Esophagus squamous epithelium (tissue), 5 donors: ENCODE data around the gene KLF13. TPM values are rescaled to one million over a fixed set of nuclear protein-coding genes. Genes with fewer than 3 reads are reported as not detected.

Experiments
- DNase-seq: peaks from one replicate; lab custom pipeline; 2025; lab: John Stamatoyannopoulos, UW
- H3K27ac ChIP-seq, 4 donors: fragments of 200-600 bp; sonication (generic); one replicate each; pipeline ENCODE4 v1.5.1; 2016 to 2019; ENCODE audit warnings: mild to moderate bottlenecking in 1 of 4
- H3K27me3 ChIP-seq, 4 donors: fragments of 200-600 bp; sonication (generic); 1 replicate in 3 of 4; 2 replicates in 1 of 4; pipeline versions ENCODE4 v1.5.1 to v1.6.0; 2017 to 2021; ENCODE audit warnings: antibody characterized with exemption in 1 of 4
- H3K36me3 ChIP-seq, 3 donors: fragments of 200-600 bp; sonication (generic); one replicate each; pipeline ENCODE4 v1.5.1; 2016 to 2019
- H3K4me1 ChIP-seq, 3 donors: fragments of 200-600 bp; sonication (generic); one replicate each; pipeline ENCODE4 v1.5.1; 2017 to 2019
- H3K4me3 ChIP-seq, 4 donors: fragments of 200-600 bp; sonication (generic); 1 replicate in 3 of 4; 2 replicates in 1 of 4; pipeline ENCODE4 v1.5.1; 2016 to 2019; ENCODE audit warnings: mild to moderate bottlenecking in 2 of 4, moderate library complexity in 1 of 4
- H3K9me3 ChIP-seq, 3 donors: fragments of 200-600 bp; sonication (generic); one replicate each; pipeline ENCODE4 v1.5.1; 2016 to 2019
- POLR2A ChIP-seq, 4 donors: fragments of 450-650 bp; IDR thresholded peaks; one replicate each; pipeline ENCODE4 v1.6.1; 2017; ENCODE audit warnings: antibody characterized with exemption in 4 of 4, mild to moderate bottlenecking in 4 of 4, moderate library complexity in 3 of 4
- WGBS, 2 donors: methylation state at CpG; one replicate each; pipeline ENCODE4 v1.1.5; 2018; 5-methylcytosine and 5-hydroxymethylcytosine counted together
- intact Hi-C: fragments of 100-400 bp; cut with DNase I; formaldehyde crosslinking; loops from one replicate; pipeline ENCODE4 v1.15.0; 2022
- total RNA-seq, 4 donors: library from RNA; depleted of rRNA; stranded (reverse); fragments of >200 nt; gene quantifications; one replicate each; pipeline ENCODE4 v1.1.0, GENCODE V29; 2016
- TF ChIP-seq, protein P1 (sequence below), 6 experiments: fragments of 450-650 bp in 4 of 6; fragments of 200-600 bp in 2 of 6; sonication (generic) in 2 of 6; IDR thresholded peaks; one replicate each; pipeline ENCODE4 v1.5.1; 2016 to 2019; ENCODE audit warnings: antibody characterized with exemption in 6 of 6, mild to moderate bottlenecking in 4 of 6, moderate library complexity in 4 of 6
- donor health status: DM: yes; HTN: yes; CAD: no.

The KLF13 gene
- total RNA-seq, 4 donors from 2014 or later = 16.4 to 54.6 (median 41.8) TPM

DNA sequence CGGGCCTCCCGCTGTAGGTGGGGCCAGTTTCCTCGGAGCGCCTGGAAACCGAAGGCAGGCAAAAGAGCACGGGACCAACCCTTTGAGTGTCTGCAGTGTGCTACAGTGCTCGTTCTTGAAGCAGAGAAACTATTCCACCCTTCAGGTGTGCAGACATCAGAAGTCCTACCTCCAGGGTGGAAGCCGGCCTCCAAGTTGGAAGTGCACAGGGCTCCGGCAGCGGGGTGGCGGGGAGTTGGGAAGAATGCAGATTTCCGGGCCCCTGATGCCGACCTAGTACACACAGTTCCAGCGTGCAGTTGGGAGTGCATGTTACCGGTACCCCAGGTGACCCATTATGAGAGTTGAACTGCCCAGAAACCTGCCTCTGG lies 3.0 kb downstream of the KLF13 start:
- DNase-seq = no peak
- Histone ChIP-seq H3K27me3 (no peaks in the 10 kb centered on the region), H3K4me1 (peaks cover 40 to 74% (median 60%) of the 10 kb centered on the region in 3 donors), H3K4me3 (peak overlapping the region; percentile 48 to 96 (median 64)), H3K36me3 (peaks cover 0 to 6% (median 0%) of the 10 kb centered on the region in 3 donors), H3K9me3 (no peaks in the 10 kb centered on the region), H3K27ac (peak overlapping the region; percentile 90 to 100 (median 95))
- intact Hi-C loops = loop anchor here (5.0 to 10.0 kb wide), 2 partner anchors 117 to 155 kb away; no protein-coding TSS in a partner anchor
- no peak for TF ChIP-seq POLR2A (IDR thresholded peaks at IDR 0.05)
- TF ChIP-seq, protein P1, sequence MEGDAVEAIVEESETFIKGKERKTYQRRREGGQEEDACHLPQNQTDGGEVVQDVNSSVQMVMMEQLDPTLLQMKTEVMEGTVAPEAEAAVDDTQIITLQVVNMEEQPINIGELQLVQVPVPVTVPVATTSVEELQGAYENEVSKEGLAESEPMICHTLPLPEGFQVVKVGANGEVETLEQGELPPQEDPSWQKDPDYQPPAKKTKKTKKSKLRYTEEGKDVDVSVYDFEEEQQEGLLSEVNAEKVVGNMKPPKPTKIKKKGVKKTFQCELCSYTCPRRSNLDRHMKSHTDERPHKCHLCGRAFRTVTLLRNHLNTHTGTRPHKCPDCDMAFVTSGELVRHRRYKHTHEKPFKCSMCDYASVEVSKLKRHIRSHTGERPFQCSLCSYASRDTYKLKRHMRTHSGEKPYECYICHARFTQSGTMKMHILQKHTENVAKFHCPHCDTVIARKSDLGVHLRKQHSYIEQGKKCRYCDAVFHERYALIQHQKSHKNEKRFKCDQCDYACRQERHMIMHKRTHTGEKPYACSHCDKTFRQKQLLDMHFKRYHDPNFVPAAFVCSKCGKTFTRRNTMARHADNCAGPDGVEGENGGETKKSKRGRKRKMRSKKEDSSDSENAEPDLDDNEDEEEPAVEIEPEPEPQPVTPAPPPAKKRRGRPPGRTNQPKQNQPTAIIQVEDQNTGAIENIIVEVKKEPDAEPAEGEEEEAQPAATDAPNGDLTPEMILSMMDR (IDR thresholded peaks at IDR 0.05) = no peak
- WGBS, 2 donors = 49 to 59% methylated on average over 6 to 7 of the region's 15 CpGs

DNA sequence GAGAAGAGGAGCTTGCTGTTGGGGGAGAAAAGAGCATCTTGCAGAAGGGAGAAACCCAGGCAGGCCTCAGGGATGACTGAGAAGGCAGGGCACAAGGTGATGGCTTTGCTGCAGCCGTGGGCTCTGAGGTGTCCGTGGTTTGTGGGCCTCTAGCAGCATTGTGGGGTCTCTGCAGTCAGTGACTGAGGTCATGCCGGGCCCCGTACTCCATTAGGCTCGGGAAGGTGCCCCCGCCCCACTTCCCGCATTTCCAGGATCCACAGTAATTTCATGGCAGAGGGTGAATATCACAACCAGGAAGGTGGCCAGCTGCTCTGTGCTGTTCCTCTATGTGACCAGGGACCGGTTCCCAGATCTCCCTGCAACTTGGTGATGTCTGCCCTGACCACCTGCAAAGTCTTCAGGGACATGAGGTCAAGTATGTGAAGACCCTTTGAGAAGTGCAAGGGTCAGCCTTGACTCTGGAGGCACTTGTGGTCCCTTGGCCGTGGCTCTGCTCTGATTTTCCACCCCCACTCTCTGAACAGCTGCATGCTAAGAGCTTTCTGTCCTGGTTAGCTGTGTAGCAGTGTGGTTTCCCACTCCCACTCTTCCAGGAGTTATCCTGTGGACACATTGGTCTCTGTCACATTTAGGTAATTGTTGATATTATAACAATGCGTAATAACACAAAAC lies 3.6 kb downstream of the KLF13 start:
- WGBS, 2 donors = 61 to 68% methylated on average over 8 to 9 of the region's 10 CpGs
- intact Hi-C loops = loop anchor here (10.0 kb wide), 1 partner anchor 155 kb away; no protein-coding TSS in a partner anchor
- no peak for DNase-seq

DNA sequence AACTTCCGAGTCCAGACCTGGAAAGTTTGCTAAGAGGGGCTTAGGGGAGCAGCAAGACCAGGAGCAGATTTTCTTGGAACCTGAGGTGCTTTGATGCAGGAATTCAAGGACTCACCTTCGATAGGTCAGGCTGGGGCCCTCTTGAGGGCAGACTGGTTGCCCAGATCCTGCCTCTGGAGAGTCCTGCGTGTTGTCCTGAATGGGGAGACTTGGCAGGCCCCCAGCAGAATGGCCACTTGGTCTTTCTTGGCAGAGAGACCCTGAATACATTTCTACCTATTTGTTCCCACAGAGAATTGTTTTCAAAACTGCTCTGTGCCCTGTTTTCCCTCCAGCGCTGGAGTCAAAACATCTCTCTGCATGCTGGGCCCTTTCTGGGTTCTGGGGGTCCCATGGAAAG lies 4.2 kb downstream of the KLF13 start:
- Histone ChIP-seq H3K27ac (peak overlapping the region in 2 of 4 donors; percentile 90 to 100), H3K4me3 (no peak overlapping the region), H3K9me3 (no peaks in the 10 kb centered on the region), H3K27me3 (no peaks in the 10 kb centered on the region), H3K4me1 (peaks cover 44 to 76% (median 64%) of the 10 kb centered on the region in 3 donors), H3K36me3 (peaks cover 0 to 6% (median 0%) of the 10 kb centered on the region in 3 donors)
- WGBS, 2 donors = 40 to 59% methylated on average over 2 to 4 of the region's 4 CpGs
- TF ChIP-seq POLR2A (IDR thresholded peaks at IDR 0.05) = no peak
- TF ChIP-seq, protein P1 (IDR thresholded peaks at IDR 0.05) = no peak
- intact Hi-C loops = loop anchor here (10.0 kb wide), 1 partner anchor 154 kb away; no protein-coding TSS in a partner anchor
- DNase-seq = no peak

More for the DNA sequence above, 3.6 kb downstream of the KLF13 start:
- no peak for TF ChIP-seq POLR2A (IDR thresholded peaks at IDR 0.05)
- TF ChIP-seq, protein P1 (IDR thresholded peaks at IDR 0.05) = no peak
- Histone ChIP-seq H3K27ac (peak overlapping the region; percentile 90 to 100 (median 95)), H3K9me3 (no peaks in the 10 kb centered on the region), H3K4me3 (peak overlapping the region in 3 of 4 donors; percentile 59 to 96 (median 70)), H3K36me3 (peaks cover 0 to 6% (median 0%) of the 10 kb centered on the region in 3 donors), H3K4me1 (peaks cover 40 to 74% (median 60%) of the 10 kb centered on the region in 3 donors), H3K27me3 (no peaks in the 10 kb centered on the region)

DNA sequence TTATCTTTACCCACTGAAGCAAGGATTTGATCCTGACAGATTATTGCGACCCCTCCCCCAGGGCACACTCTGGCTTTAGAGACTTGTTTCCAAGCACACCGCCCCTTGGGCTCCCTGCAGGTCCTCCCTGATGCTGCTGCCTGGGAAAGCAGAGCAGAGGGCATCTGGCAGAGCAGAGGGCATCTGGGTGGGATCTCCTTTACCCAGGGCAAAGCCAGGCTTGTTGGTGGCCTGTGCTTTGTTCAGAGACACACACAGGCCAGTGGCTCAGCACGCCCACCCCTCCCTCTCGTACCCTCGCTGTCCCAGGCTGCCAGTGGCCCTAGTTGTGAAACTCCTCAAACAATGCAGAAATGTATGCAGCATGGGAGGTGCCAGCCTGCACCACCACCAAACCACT lies 4.8 kb downstream of the KLF13 start:
- intact Hi-C loops = loop anchor here (10.0 kb wide), 1 partner anchor 153 kb away; no protein-coding TSS in a partner anchor
- Histone ChIP-seq H3K4me3 (no peak overlapping the region), H3K36me3 (peaks cover 0 to 6% (median 0%) of the 10 kb centered on the region in 3 donors), H3K27ac (peak overlapping the region in 2 of 4 donors; percentile 90 to 100), H3K27me3 (no peaks in the 10 kb centered on the region), H3K9me3 (no peaks in the 10 kb centered on the region), H3K4me1 (peaks cover 50 to 81% (median 70%) of the 10 kb centered on the region in 3 donors)
- no peak for DNase-seq
- TF ChIP-seq, protein P1 (IDR thresholded peaks at IDR 0.05) = no peak
- TF ChIP-seq POLR2A (IDR thresholded peaks at IDR 0.05) = no peak
- 74 to 75% methylated on average over 3 to 5 of the region's 5 CpGs for WGBS, 2 donors
